ENCODE measurements around the gene TRIM38. TPM values are rescaled to one million over a fixed set of nuclear protein-coding genes. Genes with fewer than 3 reads are reported as not detected.
A peak's percentile ranks its signal among the peaks of the same experiment; 100 is the strongest.

Gene TRIM38
- total and polyA plus RNA-seq, 2 of the 13 experiments (the other 11 are each of a cell fraction or from before 2014, with no cell fraction given): 2.5 to 3.1 TPM

DNA sequence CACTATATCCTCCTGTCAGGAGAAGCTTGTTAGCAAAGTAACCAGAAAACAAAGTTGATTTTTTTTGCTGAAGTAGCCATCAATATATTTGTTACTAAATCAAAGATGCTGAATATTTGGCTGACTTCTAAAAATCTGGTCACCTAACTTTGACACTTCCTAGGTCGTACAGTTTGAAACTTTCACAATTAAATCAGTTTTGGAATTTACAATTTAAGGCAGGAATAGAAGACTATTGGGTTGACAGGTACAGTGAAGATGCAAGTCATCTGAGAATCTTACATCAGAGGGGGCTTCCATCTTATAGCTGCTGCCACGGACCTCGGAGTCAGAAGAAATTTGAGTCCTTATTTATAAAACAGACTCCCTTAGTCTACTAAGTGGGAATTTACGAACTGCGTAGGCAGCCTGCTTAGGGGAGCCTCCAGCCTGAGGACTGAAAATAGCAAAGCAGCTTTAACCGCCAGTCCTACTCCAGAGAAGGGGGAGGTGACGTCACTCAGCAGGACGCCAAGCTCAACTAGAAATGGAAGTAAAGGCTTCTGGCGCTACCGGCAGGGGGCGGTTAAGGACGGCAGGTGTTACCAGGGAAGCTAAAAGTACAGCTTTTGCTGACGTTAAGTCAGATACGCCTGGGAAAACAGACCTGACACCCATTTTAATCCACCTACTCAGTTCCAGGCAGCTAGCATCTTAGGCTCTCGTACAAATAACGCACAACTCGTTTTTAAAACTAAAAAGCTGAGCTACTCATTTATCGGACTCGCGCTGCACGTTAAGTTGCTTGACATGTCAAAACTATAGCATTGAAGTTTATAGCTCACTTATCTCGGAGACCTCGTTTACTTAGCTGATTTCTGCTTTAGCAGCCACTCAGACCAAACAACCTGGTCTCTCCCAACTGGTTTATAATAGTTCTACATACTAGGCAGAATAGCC is 63.6 kb downstream of the TRIM38 start (continued):
- TF ChIP-seq AKNA (CRISPR knock-in tag; IDR thresholded peaks at IDR 0.05; ENCODE audit: borderline replicate concordance) (no peak), SMC3 (IDR thresholded peaks at IDR 0.05; ENCODE audit: low read length) (peak; percentile 83), TEAD2 (CRISPR knock-in tag; IDR thresholded peaks at IDR 0.05) (no peak), MLLT10 (CRISPR knock-in tag; IDR thresholded peaks at IDR 0.05) (no peak), PATZ1 (CRISPR knock-in tag; IDR thresholded peaks at IDR 0.05) (peak; percentile 52), ZNF317 (CRISPR knock-in tag; IDR thresholded peaks at IDR 0.05) (0 out of 2 replicates have a peak, but pooled peaks have one; percentile 69), ZNF44 (CRISPR knock-in tag; IDR thresholded peaks at IDR 0.05) (peak; percentile 48; the same call in 1 of the 2 replicates), ZNF747 (CRISPR knock-in tag; IDR thresholded peaks at IDR 0.05; ENCODE audit: borderline replicate concordance) (no peak), ISL2 (CRISPR knock-in tag; IDR thresholded peaks at IDR 0.05) (no peak), ZFP37 (CRISPR knock-in tag; IDR thresholded peaks at IDR 0.05; ENCODE audit: borderline replicate concordance) (no peak), MAFF (IDR thresholded peaks at IDR 0.05; ENCODE audit: low read depth, low read length) (peak; percentile 77), TP53 (CRISPR knock-in tag; conservative IDR thresholded peaks at IDR 0.05) (no peak), EZH2 (conservative IDR thresholded peaks at IDR 0.05; ENCODE audit: low read depth, low read length) (no peak), ZNF121 (CRISPR knock-in tag; IDR thresholded peaks at IDR 0.05) (no peak), NRL (CRISPR knock-in tag; IDR thresholded peaks at IDR 0.05; ENCODE audit: borderline replicate concordance) (no peak), ZNF282 (IDR thresholded peaks at IDR 0.05; ENCODE audit: partially characterized antibody) (no peak), DR1 (CRISPR knock-in tag; IDR thresholded peaks at IDR 0.05) (no peak), TIGD3 (CRISPR knock-in tag; IDR thresholded peaks at IDR 0.05; ENCODE audit: borderline replicate concordance) (no peak), ZNF263 (CRISPR knock-in tag; IDR thresholded peaks at IDR 0.05) (no peak)
- TF ChIP-seq, protein P1, sequence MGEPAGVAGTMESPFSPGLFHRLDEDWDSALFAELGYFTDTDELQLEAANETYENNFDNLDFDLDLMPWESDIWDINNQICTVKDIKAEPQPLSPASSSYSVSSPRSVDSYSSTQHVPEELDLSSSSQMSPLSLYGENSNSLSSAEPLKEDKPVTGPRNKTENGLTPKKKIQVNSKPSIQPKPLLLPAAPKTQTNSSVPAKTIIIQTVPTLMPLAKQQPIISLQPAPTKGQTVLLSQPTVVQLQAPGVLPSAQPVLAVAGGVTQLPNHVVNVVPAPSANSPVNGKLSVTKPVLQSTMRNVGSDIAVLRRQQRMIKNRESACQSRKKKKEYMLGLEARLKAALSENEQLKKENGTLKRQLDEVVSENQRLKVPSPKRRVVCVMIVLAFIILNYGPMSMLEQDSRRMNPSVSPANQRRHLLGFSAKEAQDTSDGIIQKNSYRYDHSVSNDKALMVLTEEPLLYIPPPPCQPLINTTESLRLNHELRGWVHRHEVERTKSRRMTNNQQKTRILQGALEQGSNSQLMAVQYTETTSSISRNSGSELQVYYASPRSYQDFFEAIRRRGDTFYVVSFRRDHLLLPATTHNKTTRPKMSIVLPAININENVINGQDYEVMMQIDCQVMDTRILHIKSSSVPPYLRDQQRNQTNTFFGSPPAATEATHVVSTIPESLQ (CRISPR knock-in tag; conservative IDR thresholded peaks at IDR 0.05): no peak
